ENCODE results near the gene ZNF316. TPM values are rescaled to one million over a fixed set of nuclear protein-coding genes. Genes with fewer than 3 reads are reported as not detected.

ZNF316 gene
- total RNA-seq, 1 experiment from 2014 or later, result 48.9 TPM

GRCh38 chr7:6613706-6614105 lies 23.4 kb upstream of the ZNF316 start:
- intact Hi-C loops (cut with micrococcal nuclease; ENCODE audit: unreplicated experiment), result loop anchor here (10.0 kb wide), 1 partner anchor 261 kb away; no protein-coding TSS in a partner anchor
- Mint-ChIP-seq H3K4me3 (ENCODE audit: low read depth, unreplicated experiment) (no peak overlapping the region), H3K4me1 (ENCODE audit: low read depth, unreplicated experiment) (peaks cover 15% of the 10 kb centered on the region), H3K9me3 (ENCODE audit: low read depth, unreplicated experiment) (no peaks in the 10 kb centered on the region), H3K27me3 (ENCODE audit: unreplicated experiment) (peaks cover 33% of the 10 kb centered on the region), H3K27ac (ENCODE audit: unreplicated experiment) (no peak overlapping the region), H3K36me3 (ENCODE audit: insufficient read depth, unreplicated experiment) (peaks cover 26% of the 10 kb centered on the region)
- DNase-seq, result no peak
- CTCF ChIA-PET, result no interaction called here
- no peak for TF ChIP-seq CTCF (IDR thresholded peaks at IDR 0.05; ENCODE audit: unreplicated experiment)
- TSS peak; percentile 60 for BruUV-seq (replicated peaks)

DNA sequence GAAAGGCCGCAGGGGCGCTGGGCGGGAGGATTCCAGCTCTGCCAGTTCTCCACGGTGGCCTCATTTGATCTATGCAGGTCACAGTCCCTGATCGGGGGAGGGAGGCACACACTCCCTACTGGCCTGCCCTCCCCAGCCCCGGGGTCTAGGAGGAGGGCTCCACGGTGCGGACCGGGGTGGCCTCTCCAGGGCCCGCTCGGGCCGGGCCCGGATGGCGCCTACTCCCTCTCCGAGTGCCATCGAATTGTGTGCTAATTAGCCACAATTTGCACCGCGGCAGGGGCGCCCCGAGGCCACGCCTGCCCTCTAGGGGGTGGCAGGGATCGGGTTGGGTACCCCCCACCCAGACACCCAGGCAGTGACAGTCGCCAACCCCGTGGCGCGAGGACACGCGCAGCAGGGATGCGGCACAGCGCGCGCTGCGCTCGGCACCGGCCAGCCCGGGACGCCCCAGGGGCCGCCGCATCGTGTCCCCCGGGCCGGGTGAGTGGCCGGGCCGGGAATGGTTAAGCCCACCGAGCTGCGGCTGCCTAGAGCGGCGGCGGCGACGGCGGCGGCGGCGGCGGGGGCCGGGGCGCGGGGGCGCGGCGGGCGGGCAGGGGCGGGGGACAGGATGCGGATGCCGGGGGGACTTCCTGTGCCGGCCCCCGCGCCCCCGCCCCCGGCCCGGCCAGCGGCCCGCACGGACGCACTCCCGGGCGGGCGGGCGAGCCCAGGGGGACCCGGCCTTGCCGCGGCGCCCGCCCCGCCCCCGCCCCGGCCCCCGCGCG lies 22.0 kb upstream of the ZNF316 start, which contains the start of gene ZNF853:
Gene ZNF853 (plus strand): TSS at position 658 of the 770 bp plus-strand sequence. CDS start 565 bp downstream, outside the sequence.
- peak within 1 kb of the TSS; percentile 17 for H3K27ac Mint-ChIP-seq (ENCODE audit: unreplicated experiment)

GRCh38 chr7:6615723-6616555 lies 21.2 kb upstream of the ZNF316 start:
- peak; percentile 71 for DNase-seq
- intact Hi-C loops (cut with micrococcal nuclease; ENCODE audit: unreplicated experiment), result loop anchor here (10.0 kb wide), 1 partner anchor 259 kb away; no protein-coding TSS in a partner anchor
- Mint-ChIP-seq H3K36me3 (ENCODE audit: insufficient read depth, unreplicated experiment) (peaks cover 26% of the 10 kb centered on the region), H3K27me3 (ENCODE audit: unreplicated experiment) (peaks cover 33% of the 10 kb centered on the region), H3K27ac (ENCODE audit: unreplicated experiment) (peak overlapping the region; percentile 9), H3K4me1 (ENCODE audit: low read depth, unreplicated experiment) (peaks cover 15% of the 10 kb centered on the region), H3K4me3 (ENCODE audit: low read depth, unreplicated experiment) (peak overlapping the region; percentile 74), H3K9me3 (ENCODE audit: low read depth, unreplicated experiment) (no peaks in the 10 kb centered on the region)
- BruUV-seq (replicated peaks), result no TSS peak
- CTCF ChIA-PET, result interaction anchor here (0.7 kb wide), 1 partner anchor 11 kb away, joined by 3 read pairs; no protein-coding TSS in a partner anchor
- TF ChIP-seq CTCF (IDR thresholded peaks at IDR 0.05; ENCODE audit: unreplicated experiment), result no peak

More for the DNA sequence above, 22.0 kb upstream of the ZNF316 start, which contains the start of gene ZNF853:
- no peaks in the 10 kb centered on the region for H3K9me3 Mint-ChIP-seq (ENCODE audit: low read depth, unreplicated experiment)
- peaks cover 26% of the 10 kb centered on the region for H3K36me3 Mint-ChIP-seq (ENCODE audit: insufficient read depth, unreplicated experiment)
- peak; percentile 27 for DNase-seq
- peaks cover 15% of the 10 kb centered on the region for H3K4me1 Mint-ChIP-seq (ENCODE audit: low read depth, unreplicated experiment)
- peaks cover 33% of the 10 kb centered on the region for H3K27me3 Mint-ChIP-seq (ENCODE audit: unreplicated experiment)
- BruUV-seq (replicated peaks), result no TSS peak
- no peak for TF ChIP-seq CTCF (IDR thresholded peaks at IDR 0.05; ENCODE audit: unreplicated experiment)
- H3K4me3 Mint-ChIP-seq (ENCODE audit: low read depth, unreplicated experiment), result peak within 1 kb of the TSS; percentile 74
- intact Hi-C loops (cut with micrococcal nuclease; ENCODE audit: unreplicated experiment), result loop anchor here (10.0 kb wide), 1 partner anchor 260 kb away; no protein-coding TSS in a partner anchor
- CTCF ChIA-PET, result no interaction called here

- H3K36me3 Mint-ChIP-seq (ENCODE audit: insufficient read depth, unreplicated experiment), result peaks cover 30% of the 10 kb centered on the region
- no peak for TF ChIP-seq CTCF (IDR thresholded peaks at IDR 0.05; ENCODE audit: unreplicated experiment)
- CTCF ChIA-PET, result interaction anchor here (0.7 kb wide), 1 partner anchor 12 kb away, joined by 3 read pairs; no protein-coding TSS in a partner anchor
- no peaks in the 10 kb centered on the region for H3K9me3 Mint-ChIP-seq (ENCODE audit: low read depth, unreplicated experiment)
- no peak overlapping the region for H3K27ac Mint-ChIP-seq (ENCODE audit: unreplicated experiment)
- peaks cover 15% of the 10 kb centered on the region for H3K4me1 Mint-ChIP-seq (ENCODE audit: low read depth, unreplicated experiment)
- peaks cover 32% of the 10 kb centered on the region for H3K27me3 Mint-ChIP-seq (ENCODE audit: unreplicated experiment)
- intact Hi-C loops (cut with micrococcal nuclease; ENCODE audit: unreplicated experiment), result loop anchor here (10.0 kb wide), 1 partner anchor 258 kb away; no protein-coding TSS in a partner anchor
- BruUV-seq (replicated peaks), result no TSS peak
- peak overlapping the region; percentile 74 for H3K4me3 Mint-ChIP-seq (ENCODE audit: low read depth, unreplicated experiment)
- DNase-seq, result no peak
Measured at GRCh38 chr7:6616854-6617643, 20.1 kb upstream of the ZNF316 start.

Measured in Calu3 (cell line).